GM08714 (cell line): ENCODE results near the gene RAB3A.
"Not testable (repeated sequence)": the region's sequence is repeated elsewhere in the genome, so short reads cannot be mapped to it uniquely, and the experiment has no call there.

Experiments used
- H3K4me3 ChIP-seq: fragments of 200-500 bp; sonication (Bioruptor generic); 2 replicates; pipeline ENCODE4 v1.5.1; 2014; ENCODE audit warnings: mild to moderate bottlenecking, low read length, inconsistent platforms
- ZNF274 ChIP-seq: IDR thresholded peaks from 2 replicates; pipeline ENCODE4 v1.6.1; 2012; ENCODE audit warnings: mild to moderate bottlenecking, low read depth, low read length

Gene RAB3A

GRCh38 chr19:18159810-18160209, 44.0 kb downstream of the RAB3A start:
- TF ChIP-seq ZNF274, result no peak
- no peak overlapping the region for H3K4me3 ChIP-seq

DNA sequence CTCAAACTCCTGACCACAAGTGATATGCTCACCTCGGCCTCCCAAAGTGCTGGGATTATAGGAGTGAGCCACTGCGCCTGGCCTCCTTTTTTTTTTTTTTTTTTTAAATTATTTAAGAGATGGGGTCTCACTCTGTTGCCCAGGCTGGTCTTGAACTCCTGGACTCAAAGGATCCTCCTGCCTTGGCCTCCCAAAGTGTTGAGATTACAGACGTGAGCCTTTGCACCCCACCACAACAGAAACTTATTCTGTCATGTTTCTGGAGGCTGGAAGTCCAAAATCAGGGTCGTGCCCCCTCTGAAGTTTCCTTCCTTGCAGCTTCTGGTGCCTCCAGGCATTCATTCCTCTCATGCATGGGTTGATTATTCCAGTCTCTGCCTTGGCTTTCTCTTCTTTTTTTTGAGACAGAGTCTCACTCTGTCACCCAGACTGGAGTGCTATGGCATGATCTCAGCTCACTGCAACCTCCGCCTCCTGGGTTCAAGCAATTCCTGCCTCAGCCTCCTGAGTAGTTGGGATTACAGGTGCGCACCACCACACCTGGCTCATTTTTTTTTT, 44.7 kb downstream of the RAB3A start:
- not testable (repeated sequence) for H3K4me3 ChIP-seq

- H3K4me3 ChIP-seq, result no peak overlapping the region
- no peak for TF ChIP-seq ZNF274
Observed at GRCh38 chr19:18158467-18158866, 45.4 kb downstream of the RAB3A start.

DNA sequence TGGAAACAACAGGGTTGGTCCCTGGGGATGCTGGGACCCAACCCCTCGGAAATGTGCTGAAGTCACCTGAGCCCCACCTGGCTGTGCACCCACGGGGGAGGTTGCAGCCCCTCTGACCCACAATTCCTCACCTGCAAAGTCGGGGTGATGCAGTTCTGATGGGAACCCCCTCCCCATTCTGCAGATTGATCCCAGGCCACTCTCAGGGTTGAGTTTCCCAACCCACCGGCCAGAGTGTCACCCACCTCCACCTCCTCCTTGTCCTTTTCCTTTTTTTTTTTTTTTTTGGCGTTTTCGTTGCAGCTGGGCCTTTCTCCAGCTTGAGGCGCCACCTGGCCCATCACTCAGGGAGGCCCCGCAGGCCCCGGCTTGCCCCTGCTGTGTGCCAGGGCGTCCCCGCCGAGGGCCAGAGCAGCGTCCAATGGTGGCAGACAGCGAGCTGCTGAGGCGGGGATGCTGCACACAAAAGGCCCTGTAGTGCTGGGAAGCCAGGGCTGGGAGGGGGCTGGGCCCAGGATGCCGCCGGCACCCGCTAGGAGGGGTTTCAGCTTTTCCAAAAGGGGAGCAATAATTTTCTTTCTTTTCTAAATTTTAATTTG, 46.3 kb downstream of the RAB3A start:
- TF ChIP-seq ZNF274, result no peak
- H3K4me3 ChIP-seq, result no peak overlapping the region

- no peak for TF ChIP-seq ZNF274
- no peak overlapping the region for H3K4me3 ChIP-seq
Observed at GRCh38 chr19:18156841-18157464, 46.9 kb downstream of the RAB3A start.

- TF ChIP-seq ZNF274, result no peak
- no peak overlapping the region for H3K4me3 ChIP-seq
Observed at GRCh38 chr19:18156268-18156667, 47.6 kb downstream of the RAB3A start.

DNA sequence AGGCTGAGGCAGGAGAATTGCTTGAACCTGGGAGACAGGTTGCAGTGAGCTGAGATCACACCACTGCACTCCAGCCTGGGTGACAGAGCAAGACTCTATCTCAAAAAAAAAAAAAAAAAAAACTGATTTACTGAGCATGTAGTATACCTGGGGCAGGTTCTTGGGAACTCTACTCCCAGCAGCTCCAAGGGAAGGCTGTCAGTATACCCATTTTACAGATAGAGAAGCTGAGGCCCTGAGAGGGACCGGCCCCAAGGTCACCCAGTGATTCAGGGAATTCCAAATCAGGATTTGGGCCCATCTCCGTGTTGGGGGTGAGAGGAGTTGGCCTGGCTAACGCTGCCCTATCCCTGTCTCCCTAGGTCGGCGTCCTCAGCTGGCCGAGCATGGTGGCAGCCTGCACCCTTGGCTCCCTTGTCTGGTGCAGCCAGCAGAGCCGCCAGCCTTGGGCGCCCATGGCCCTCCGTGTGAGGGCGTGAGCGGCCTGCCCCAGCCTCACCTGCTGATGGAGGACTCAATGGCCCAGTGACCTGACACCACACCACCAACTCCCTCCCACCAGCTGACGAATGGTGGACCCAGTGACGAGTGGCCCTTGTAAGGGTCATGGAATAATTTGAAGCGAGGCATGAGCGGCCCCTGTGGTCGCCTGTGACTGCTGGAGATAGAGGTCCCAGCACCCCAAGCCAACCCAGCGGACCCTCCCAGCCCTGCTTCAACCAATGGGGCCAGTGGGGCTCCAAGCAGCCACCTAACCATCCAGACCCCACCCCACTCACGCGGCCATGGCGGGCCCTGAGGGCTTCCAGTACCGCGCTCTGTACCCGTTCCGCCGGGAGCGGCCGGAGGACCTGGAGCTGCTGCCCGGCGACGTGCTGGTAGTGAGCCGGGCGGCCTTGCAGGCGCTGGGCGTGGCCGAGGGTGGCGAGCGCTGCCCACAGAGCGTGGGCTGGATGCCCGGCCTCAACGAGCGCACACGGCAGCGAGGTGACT, 48.5 kb downstream of the RAB3A start:
- TF ChIP-seq ZNF274, result no peak

DNA sequence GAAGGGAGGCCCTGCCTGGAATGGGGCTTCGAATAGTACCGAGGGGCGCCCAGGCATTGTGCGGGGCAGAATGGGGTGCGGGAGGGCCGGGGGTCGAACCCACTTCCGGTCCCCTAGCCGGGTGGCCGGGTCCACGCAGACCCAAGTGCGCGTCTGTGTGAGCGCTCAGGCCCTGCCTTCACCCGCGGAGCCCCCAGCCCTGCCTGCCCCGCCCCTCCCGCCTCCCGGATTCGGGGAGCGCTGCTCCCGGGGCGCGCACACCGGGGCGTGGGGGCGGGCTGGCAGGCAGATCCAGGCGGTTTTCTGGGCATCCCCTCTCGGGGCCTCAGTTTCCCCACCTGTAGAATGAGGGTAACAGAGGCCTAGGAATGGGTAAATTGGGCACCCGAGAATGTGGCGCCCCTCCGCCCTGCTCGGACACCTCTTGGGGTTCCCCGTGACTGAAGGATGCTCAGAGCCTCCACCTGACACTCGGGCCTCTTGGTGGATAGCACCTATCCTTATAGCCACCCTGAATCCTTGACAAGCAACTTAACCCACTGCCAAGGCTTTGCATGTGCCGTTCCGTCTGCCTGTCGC, 50.2 kb downstream of the RAB3A start:
- no peak for TF ChIP-seq ZNF274
- H3K4me3 ChIP-seq, result peak overlapping the region; percentile 82

More for the DNA sequence above, 48.5 kb downstream of the RAB3A start:
- no peak overlapping the region for H3K4me3 ChIP-seq

- TF ChIP-seq ZNF274, result no peak
- H3K4me3 ChIP-seq, result peak within 1 kb of the TSS; percentile 82
Observed at GRCh38 chr19:18152817-18153555, 50.9 kb downstream of the RAB3A start, which contains the start of gene PIK3R2. PIK3R2 (plus strand) TSS chr19:18153163; CDS start chr19:18155880, 2,717 bp downstream.

GRCh38 chr19:18152442-18152816, 51.4 kb downstream of the RAB3A start:
- H3K4me3 ChIP-seq, result peak overlapping the region; percentile 48; the same call in 1 of the 2 replicates
- no peak for TF ChIP-seq ZNF274

DNA sequence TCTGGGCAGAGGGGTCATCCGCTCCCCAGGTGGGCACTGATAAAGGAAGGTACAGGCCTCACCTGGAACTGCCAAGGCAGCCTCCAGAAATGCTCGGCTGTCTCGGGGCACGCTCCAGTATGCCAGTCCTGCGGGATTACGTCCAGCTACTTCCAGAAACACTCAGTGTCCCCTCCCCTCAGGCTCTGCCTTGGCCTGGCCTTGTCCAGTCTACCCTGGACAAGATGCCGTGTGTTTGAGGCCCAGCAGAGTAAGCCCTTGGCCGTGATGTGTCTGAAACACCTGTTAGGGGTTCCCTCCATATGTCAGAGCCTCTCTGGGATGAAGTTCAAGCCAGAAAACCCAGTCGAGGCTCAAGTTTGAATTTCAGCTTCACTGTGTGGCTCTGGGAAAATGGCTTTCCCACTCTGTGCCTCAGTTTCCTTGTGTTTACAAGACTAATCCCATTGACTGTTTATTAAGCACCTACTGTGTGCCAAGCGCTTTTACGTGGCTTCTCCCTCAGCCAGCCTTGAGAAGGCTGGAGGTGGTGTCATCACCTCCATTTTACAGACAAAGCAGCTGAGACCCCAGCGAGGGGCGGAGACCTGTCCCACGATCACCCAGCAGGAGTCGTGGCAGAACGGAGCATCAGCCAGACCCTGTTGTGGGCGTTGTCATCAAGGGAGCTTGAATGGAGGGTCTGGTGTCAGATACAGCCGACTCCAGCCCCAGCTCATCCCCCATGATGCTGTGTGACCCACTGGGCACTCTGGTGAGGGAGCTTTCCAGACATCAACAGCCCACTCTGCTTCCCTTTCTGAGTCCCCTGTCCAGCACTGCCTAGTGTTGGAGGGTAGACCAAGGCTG, 52.8 kb downstream of the RAB3A start:
- no peak overlapping the region for H3K4me3 ChIP-seq
- no peak for TF ChIP-seq ZNF274

DNA sequence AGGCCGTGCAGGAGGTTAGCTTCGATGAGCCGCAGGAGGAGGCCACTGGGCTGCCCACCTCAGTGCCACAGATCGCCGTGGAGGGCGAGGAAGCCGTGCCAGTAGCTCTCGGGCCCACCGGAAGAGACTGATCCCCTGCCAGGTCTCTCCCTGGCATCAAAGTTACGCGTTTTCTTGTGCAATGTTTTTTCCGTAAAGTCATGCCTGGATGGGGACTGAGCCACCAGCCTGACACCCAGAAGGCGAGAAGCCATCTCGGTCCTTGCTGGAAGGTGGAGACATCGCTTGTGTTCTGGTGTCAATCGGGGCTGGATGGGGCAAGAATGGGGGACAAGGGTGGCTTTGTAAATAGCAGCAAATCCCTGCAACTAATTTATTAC, 54.3 kb downstream of the RAB3A start:
- H3K4me3 ChIP-seq, result no peak overlapping the region
- no peak for TF ChIP-seq ZNF274

GRCh38 chr19:18147396-18147795, 56.4 kb downstream of the RAB3A start:
- TF ChIP-seq ZNF274, result no peak
- H3K4me3 ChIP-seq, result no peak overlapping the region
